GM21360 (cell line): Measurements from ENCODE around the gene MZF1.

Experiments
- ATAC-seq: cut with Tn5 transposase; IDR thresholded peaks from one replicate; pipeline ENCODE4 v1.9.1; 2021; ENCODE audit warnings: mild to moderate bottlenecking, moderate library complexity; ENCODE audit not compliant: unreplicated experiment

MZF1 gene

DNA sequence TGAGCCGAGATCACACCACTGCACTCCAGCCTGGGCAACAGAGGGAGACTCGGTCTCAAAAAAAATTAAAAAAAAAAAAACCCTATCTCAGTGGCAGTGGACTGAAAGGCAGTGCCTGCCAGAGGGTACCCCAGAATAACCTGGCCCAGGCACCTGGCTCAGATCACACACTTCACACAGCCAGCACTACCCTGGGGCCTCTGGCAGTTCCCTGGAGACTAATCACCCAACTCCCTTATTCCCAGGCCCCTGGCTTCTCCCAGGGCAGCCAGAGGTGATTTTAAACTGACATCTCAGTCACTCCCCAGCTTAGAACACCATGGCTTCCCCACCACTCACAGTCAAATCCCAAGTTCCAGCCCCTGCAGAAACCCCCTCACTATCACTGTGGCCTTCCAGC, 57.9 kb downstream of the MZF1 start:
- ATAC-seq, result no peak

DNA sequence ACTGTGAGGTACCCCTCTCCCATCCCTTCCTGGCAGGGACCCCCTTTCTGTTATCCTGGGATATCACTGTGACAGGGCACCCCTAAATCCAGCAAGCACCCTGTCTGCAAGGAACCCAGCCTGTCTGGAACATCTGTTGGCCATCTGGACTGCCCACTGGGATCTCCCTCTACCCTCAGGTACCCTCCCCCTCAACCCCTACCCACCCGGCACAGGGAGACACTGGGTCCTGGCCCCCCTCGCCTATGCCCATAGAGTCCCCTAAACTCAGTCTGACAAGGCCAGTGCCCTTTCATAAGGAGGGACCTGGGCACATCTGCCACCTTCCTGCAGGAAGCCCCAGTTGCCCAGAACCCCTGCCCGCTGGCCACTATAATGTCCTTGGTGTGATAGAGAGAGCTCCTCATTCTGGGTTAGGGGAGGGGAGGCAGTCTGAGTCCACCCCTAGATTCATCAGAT, 58.5 kb downstream of the MZF1 start:
- no peak for ATAC-seq

DNA sequence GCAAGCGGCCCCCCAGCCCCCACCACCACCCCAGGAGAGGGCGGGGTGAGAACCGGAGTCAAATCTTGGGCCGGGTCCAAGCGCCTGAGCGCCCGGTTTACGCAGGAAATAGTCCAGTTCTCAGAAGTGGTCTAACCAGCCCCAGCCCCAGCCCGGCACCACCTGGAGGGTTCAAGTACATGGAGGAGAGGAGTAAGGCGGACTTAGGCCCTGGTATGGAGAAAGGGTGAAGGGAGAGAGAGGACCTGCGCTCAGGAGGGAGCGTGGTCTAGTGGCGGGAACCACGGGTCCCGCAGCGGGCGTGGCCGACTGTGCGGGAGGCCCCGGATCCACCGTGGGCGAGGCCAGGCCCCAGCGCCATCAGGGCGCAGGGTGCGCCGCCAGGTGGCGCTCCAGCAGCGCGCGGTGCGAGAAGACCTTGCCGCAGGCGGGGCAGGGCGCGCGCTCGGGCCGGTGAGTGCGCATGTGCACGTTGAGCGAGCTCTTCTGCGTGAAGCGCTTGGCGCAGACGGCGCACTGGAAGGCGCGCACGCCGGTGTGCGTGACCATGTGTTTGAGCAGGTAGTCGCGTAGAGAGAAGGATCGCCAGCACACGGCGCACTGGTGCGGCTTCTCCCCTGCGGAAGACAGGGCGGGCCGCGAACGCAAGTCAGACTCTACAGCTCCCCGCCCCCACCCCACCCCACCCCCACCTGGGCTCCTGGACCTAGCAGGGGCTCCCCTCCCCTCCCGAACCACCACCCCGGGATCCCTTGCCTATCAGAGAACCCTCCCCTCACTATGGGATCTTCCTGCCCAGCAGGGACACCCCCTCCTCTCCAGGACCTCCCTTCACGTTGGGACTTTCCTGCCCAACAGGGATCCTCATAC, 59.2 kb downstream of the MZF1 start:
- peak; percentile 65 for ATAC-seq

DNA sequence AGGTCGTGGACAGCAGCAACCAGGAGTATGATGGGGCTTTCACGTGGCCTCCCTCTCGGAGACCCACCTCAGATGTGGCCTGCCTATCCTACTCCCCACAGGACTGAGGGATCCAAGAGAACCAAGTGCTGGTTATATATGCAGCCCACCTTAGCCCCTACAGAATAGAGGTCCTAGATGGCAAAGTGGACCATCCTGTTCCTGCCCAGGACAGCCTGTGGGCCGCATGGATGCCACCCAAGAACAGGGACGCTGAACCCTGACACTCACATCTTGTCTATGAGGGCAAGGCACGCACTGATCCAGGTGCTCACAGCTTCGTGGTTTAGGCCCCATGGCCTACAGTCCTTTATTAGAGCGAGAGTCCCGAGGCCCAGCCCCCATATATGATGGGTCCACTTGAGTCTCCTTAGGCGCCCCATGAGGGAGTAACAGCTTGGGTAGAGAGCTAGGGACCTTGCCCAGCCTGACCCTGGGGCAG, 59.9 kb downstream of the MZF1 start:
- ATAC-seq, result no peak
